Measurements from ENCODE around the gene ALX4.

The ALX4 gene

DNA sequence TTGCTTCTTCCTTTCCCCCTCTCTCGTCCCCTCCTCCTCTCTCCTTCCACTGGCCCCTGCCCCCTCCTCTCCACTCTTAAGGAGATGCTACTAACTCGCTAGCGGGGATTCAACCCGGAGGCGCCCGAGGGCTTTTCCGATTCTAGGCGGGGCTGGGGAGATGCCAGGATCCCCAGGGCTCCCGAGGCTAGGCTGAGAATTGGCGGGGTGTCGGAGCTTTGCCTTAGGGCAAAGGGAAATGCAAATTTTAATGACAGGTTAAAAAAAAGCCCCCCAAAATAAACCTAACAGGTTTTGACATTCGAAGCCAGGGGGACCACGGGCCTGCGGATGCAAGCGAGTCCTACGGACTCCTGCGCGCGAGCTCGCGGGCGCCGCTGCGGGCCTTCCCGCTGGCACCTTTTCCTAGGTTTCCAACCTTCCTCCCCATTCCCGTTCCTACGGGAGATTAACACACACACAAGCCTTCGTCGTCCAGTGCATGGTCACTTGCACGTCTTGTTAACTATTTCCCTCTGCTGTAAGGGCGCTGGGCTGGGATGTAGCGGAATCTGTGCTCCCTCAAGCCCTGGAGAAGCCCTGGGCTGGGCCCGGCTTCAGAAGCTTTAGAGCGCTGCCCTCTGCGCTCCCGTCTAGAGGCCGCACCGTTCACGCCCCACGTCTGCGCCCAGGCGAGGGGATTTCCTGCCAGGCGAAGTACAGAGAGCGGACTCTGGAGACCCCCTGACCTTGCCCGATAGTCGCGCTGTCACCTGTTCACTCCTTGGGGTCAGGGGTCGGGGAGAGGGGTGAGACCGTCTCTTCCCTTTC is 729 bp upstream of the ALX4 start:
- Histone ChIP-seq H3K4me3 (ENCODE audit: low read length) (no peak overlapping the region), H3K27me3 (ENCODE audit: control insufficient read depth, insufficient read depth, low read length) (peaks cover 62% of the 10 kb centered on the region), H3K27ac (ENCODE audit: low read depth, low read length) (no peak overlapping the region)

DNA sequence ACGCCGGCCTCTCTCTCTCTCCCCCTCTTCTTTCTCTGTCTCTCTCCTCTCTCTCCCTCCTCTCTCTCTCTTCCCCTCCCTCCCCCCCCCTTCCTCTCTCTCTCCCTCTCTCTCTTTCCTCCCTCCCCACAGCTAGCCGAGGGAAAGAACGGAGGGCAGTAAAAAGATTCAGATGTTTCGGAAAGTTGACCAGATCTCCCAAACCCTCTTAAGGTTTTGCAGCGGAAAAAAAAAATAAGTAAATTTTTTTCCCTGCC is 195 bp upstream of the ALX4 start:
- H3K4me1 ChIP-seq (ENCODE audit: control insufficient read depth, insufficient read depth, low read length), result no peaks in the 10 kb centered on the region
- H3K27me3 ChIP-seq (ENCODE audit: control insufficient read depth, insufficient read depth, low read length), result peaks cover 61% of the 10 kb centered on the region
- no peak overlapping the region for H3K4me3 ChIP-seq (ENCODE audit: low read length)
- no peak overlapping the region for H3K9ac ChIP-seq (ENCODE audit: low read length)
- no peak overlapping the region for H3K27ac ChIP-seq (ENCODE audit: low read depth, low read length)
- no peaks in the 10 kb centered on the region for H3K36me3 ChIP-seq (ENCODE audit: control insufficient read depth, insufficient read depth, low read length)

More for the DNA sequence above, 729 bp upstream of the ALX4 start:
- no peaks in the 10 kb centered on the region for H3K36me3 ChIP-seq (ENCODE audit: control insufficient read depth, insufficient read depth, low read length)
- H3K4me1 ChIP-seq (ENCODE audit: control insufficient read depth, insufficient read depth, low read length), result no peaks in the 10 kb centered on the region
- no peak overlapping the region for H3K9ac ChIP-seq (ENCODE audit: low read length)

GRCh38 chr11:44308923-44309477 is 939 bp downstream of the ALX4 start:
- no peaks in the 10 kb centered on the region for H3K36me3 ChIP-seq (ENCODE audit: control insufficient read depth, insufficient read depth, low read length)
- H3K4me1 ChIP-seq (ENCODE audit: control insufficient read depth, insufficient read depth, low read length), result no peaks in the 10 kb centered on the region
- H3K27ac ChIP-seq (ENCODE audit: low read depth, low read length), result no peak overlapping the region
- peaks cover 59% of the 10 kb centered on the region for H3K27me3 ChIP-seq (ENCODE audit: control insufficient read depth, insufficient read depth, low read length)
- H3K9ac ChIP-seq (ENCODE audit: low read length), result no peak overlapping the region
- H3K4me3 ChIP-seq (ENCODE audit: low read length), result peak overlapping the region; percentile 4

DNA sequence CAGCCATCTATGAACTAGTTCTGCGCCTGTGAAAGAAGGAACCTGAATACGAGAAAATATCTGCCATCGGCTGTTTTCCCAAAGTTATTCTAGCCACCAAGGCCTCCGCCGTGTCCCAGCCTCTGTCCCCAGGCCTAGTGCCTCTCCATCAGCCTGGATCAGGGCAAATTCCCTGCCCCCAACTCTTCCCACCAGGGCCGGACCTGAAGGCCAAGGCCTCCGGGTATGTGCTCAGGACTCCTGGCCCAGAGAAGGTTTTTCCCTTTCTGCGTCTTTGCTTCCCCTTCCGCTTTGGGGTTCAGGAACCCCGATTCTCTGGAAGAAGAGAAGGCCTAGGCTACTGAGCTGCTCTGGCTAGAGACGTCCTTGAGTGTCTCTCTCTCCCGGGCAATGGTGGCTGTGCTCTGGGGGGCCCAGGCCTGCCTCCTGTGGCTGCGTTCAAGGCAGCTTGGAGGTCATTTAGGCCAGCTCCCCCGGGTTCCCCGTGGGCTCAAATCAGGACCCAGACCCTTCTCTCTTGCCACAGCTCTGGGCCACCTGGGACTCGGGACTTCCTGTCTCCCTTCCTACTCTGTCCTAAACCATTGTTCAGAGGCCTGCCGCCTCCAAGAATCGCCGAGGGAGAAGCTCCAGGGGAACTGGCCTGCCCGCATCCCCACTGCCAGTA is 1.6 kb downstream of the ALX4 start:
- no peak overlapping the region for H3K27ac ChIP-seq (ENCODE audit: low read depth, low read length)
- no peak overlapping the region for H3K9ac ChIP-seq (ENCODE audit: low read length)
- H3K27me3 ChIP-seq (ENCODE audit: control insufficient read depth, insufficient read depth, low read length), result peaks cover 60% of the 10 kb centered on the region
- no peaks in the 10 kb centered on the region for H3K36me3 ChIP-seq (ENCODE audit: control insufficient read depth, insufficient read depth, low read length)
- no peaks in the 10 kb centered on the region for H3K4me1 ChIP-seq (ENCODE audit: control insufficient read depth, insufficient read depth, low read length)
- H3K4me3 ChIP-seq (ENCODE audit: low read length), result no peak overlapping the region

- H3K9ac ChIP-seq (ENCODE audit: low read length), result no peak overlapping the region
- H3K27me3 ChIP-seq (ENCODE audit: control insufficient read depth, insufficient read depth, low read length), result peaks cover 67% of the 10 kb centered on the region
- no peaks in the 10 kb centered on the region for H3K36me3 ChIP-seq (ENCODE audit: control insufficient read depth, insufficient read depth, low read length)
- H3K4me3 ChIP-seq (ENCODE audit: low read length), result no peak overlapping the region
- H3K4me1 ChIP-seq (ENCODE audit: control insufficient read depth, insufficient read depth, low read length), result no peaks in the 10 kb centered on the region
- H3K27ac ChIP-seq (ENCODE audit: low read depth, low read length), result no peak overlapping the region
Measured at GRCh38 chr11:44307340-44308099, 2.4 kb downstream of the ALX4 start.

- Histone ChIP-seq H3K4me3 (ENCODE audit: low read length) (no peak overlapping the region), H3K36me3 (ENCODE audit: control insufficient read depth, insufficient read depth, low read length) (no peaks in the 10 kb centered on the region), H3K27ac (ENCODE audit: low read depth, low read length) (no peak overlapping the region), H3K27me3 (ENCODE audit: control insufficient read depth, insufficient read depth, low read length) (peaks cover 61% of the 10 kb centered on the region), H3K4me1 (ENCODE audit: control insufficient read depth, insufficient read depth, low read length) (no peaks in the 10 kb centered on the region), H3K9ac (ENCODE audit: low read length) (no peak overlapping the region)
Measured at GRCh38 chr11:44306918-44307244, 3.1 kb downstream of the ALX4 start.

GRCh38 chr11:44306052-44306917 is 3.7 kb downstream of the ALX4 start:
- H3K27ac ChIP-seq (ENCODE audit: low read depth, low read length), result no peak overlapping the region
- H3K27me3 ChIP-seq (ENCODE audit: control insufficient read depth, insufficient read depth, low read length), result peaks cover 56% of the 10 kb centered on the region
- H3K4me1 ChIP-seq (ENCODE audit: control insufficient read depth, insufficient read depth, low read length), result no peaks in the 10 kb centered on the region
- H3K9ac ChIP-seq (ENCODE audit: low read length), result no peak overlapping the region
- H3K4me3 ChIP-seq (ENCODE audit: low read length), result peak overlapping the region; percentile 74
- H3K36me3 ChIP-seq (ENCODE audit: control insufficient read depth, insufficient read depth, low read length), result no peaks in the 10 kb centered on the region

DNA sequence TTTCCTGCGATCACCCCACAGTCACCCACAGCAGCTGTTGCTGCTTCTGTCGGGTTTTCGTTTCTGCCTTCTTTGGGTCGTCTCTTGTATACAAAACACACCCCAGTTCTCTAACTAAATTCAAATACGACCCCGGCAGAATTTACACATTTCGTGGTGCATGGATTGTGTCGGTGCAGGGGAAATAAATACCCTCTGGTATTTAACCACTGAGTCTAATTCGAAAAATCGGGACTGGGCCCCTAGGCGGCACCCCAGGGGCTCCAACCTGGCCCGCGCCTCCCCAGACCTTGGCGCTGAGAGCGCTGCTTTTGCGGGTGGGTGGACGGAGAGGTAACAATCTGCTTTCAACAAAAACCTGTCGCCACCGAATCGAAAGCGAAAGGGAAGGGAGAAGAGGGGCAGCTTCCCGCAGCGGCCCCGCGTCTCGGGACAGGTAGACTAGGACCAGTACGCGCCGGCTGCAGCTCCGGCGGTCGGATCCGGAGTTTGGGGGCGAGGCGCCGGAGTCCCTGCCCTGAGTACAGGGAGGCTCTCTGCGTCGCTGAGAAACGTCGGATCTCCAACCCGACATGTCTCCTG is 4.4 kb downstream of the ALX4 start:
- no peaks in the 10 kb centered on the region for H3K36me3 ChIP-seq (ENCODE audit: control insufficient read depth, insufficient read depth, low read length)
- H3K27me3 ChIP-seq (ENCODE audit: control insufficient read depth, insufficient read depth, low read length), result peaks cover 49% of the 10 kb centered on the region
- H3K9ac ChIP-seq (ENCODE audit: low read length), result no peak overlapping the region
- peak overlapping the region; percentile 74 for H3K4me3 ChIP-seq (ENCODE audit: low read length)
- H3K27ac ChIP-seq (ENCODE audit: low read depth, low read length), result no peak overlapping the region
- no peaks in the 10 kb centered on the region for H3K4me1 ChIP-seq (ENCODE audit: control insufficient read depth, insufficient read depth, low read length)

- Histone ChIP-seq H3K27ac (ENCODE audit: low read depth, low read length) (no peak overlapping the region), H3K36me3 (ENCODE audit: control insufficient read depth, insufficient read depth, low read length) (no peaks in the 10 kb centered on the region), H3K27me3 (ENCODE audit: control insufficient read depth, insufficient read depth, low read length) (peaks cover 48% of the 10 kb centered on the region), H3K4me1 (ENCODE audit: control insufficient read depth, insufficient read depth, low read length) (no peaks in the 10 kb centered on the region), H3K9ac (ENCODE audit: low read length) (no peak overlapping the region), H3K4me3 (ENCODE audit: low read length) (peak overlapping the region; percentile 74)
Measured at GRCh38 chr11:44305026-44305469, 4.9 kb downstream of the ALX4 start.

- H3K4me1 ChIP-seq (ENCODE audit: control insufficient read depth, insufficient read depth, low read length), result no peaks in the 10 kb centered on the region
- H3K27ac ChIP-seq (ENCODE audit: low read depth, low read length), result no peak overlapping the region
- peaks cover 48% of the 10 kb centered on the region for H3K27me3 ChIP-seq (ENCODE audit: control insufficient read depth, insufficient read depth, low read length)
- H3K9ac ChIP-seq (ENCODE audit: low read length), result no peak overlapping the region
- H3K4me3 ChIP-seq (ENCODE audit: low read length), result no peak overlapping the region
- no peaks in the 10 kb centered on the region for H3K36me3 ChIP-seq (ENCODE audit: control insufficient read depth, insufficient read depth, low read length)
Measured at GRCh38 chr11:44304091-44305025, 5.6 kb downstream of the ALX4 start.

DNA sequence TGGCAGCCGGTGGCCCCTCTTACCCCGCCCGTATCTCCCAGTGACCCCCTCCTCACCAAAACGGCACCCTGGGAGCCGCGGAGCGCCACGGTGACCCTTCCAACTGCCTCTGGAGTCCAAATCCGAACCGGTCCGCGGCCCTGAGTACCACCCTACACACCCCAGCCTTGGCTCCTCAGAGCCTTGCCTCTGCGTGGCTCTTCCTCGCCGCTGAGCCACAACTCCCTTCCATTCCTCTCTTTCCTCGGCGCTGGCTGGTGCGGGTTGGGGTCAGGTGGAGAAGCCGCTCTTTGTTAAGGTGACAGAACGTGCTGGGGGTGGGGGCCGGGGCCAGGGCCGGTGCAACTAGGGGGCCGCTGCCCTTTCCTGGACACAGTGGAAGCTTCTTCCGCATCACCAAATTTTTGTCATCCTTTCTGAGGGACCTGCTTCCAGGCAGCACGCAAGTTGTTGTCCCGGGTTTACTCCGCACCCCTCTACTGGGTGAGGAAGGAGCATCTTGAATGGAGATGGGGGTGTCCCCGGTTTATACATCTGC is 6.5 kb downstream of the ALX4 start:
- no peaks in the 10 kb centered on the region for H3K36me3 ChIP-seq (ENCODE audit: control insufficient read depth, insufficient read depth, low read length)
- H3K4me3 ChIP-seq (ENCODE audit: low read length), result no peak overlapping the region
- no peak overlapping the region for H3K9ac ChIP-seq (ENCODE audit: low read length)
- peaks cover 41% of the 10 kb centered on the region for H3K27me3 ChIP-seq (ENCODE audit: control insufficient read depth, insufficient read depth, low read length)
- no peak overlapping the region for H3K27ac ChIP-seq (ENCODE audit: low read depth, low read length)
- H3K4me1 ChIP-seq (ENCODE audit: control insufficient read depth, insufficient read depth, low read length), result no peaks in the 10 kb centered on the region
